Neural progenitor cell (in vitro differentiated cells): ENCODE measurements around the gene ATP1B4.
"Not testable (repeated sequence)": the region's sequence is repeated elsewhere in the genome, so short reads cannot be mapped to it uniquely, and the experiment has no call there.

ENCODE experiments used
- EZH2 ChIP-seq: fragments of 200-600 bp; sonication (generic); IDR thresholded peaks from 2 replicates; pipeline ENCODE4 v1.6.1; 2017; ENCODE audit warnings: antibody characterized with exemption, mild to moderate bottlenecking, moderate library complexity
- TF ChIP-seq, protein P1 (sequence below): fragments of 200-600 bp; sonication (generic); IDR thresholded peaks from 2 replicates; pipeline ENCODE4 v1.5.1; 2017; ENCODE audit warnings: antibody characterized with exemption, mild to moderate bottlenecking

DNA sequence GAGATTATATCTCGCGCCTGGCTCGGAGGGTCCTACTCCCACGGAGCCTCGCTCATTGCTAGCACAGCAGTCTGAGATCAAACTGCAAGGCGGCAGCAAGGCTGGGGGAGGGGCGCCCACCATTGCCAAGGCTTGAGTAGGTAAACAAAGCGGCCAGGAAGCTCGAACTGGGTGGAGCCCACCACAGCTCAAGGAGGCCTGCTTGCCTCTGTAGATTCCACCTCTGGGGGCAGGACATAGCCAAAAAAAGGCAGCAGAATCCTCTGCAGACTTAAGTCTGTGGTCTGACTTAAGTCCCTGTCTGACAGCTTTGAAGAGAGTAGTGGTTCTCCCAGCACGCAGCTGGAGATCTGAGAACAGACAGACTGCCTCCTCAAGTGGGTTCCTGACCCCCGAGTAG, 17.3 kb upstream of the ATP1B4 start:
- TF ChIP-seq, protein P1, sequence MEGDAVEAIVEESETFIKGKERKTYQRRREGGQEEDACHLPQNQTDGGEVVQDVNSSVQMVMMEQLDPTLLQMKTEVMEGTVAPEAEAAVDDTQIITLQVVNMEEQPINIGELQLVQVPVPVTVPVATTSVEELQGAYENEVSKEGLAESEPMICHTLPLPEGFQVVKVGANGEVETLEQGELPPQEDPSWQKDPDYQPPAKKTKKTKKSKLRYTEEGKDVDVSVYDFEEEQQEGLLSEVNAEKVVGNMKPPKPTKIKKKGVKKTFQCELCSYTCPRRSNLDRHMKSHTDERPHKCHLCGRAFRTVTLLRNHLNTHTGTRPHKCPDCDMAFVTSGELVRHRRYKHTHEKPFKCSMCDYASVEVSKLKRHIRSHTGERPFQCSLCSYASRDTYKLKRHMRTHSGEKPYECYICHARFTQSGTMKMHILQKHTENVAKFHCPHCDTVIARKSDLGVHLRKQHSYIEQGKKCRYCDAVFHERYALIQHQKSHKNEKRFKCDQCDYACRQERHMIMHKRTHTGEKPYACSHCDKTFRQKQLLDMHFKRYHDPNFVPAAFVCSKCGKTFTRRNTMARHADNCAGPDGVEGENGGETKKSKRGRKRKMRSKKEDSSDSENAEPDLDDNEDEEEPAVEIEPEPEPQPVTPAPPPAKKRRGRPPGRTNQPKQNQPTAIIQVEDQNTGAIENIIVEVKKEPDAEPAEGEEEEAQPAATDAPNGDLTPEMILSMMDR, result not testable (repeated sequence)
- not testable (repeated sequence) for TF ChIP-seq EZH2
